WI38 (cell line): ENCODE measurements around the gene SLC25A23.

Experiments
- H3K4me3 ChIP-seq: 2 replicates; pipeline ENCODE4 v1.5.1; 2011; ENCODE audit warnings: low read depth, mild to moderate bottlenecking, control low read depth, low read length
- CTCF ChIP-seq: IDR thresholded peaks from 2 replicates; pipeline ENCODE4 v1.5.1; 2012; ENCODE audit warnings: low read depth, mild to moderate bottlenecking, control low read depth, low read length

SLC25A23 gene

GRCh38 chr19:6396305-6396704 lies 63.3 kb downstream of the SLC25A23 start:
- no peak for TF ChIP-seq CTCF
- no peak overlapping the region for H3K4me3 ChIP-seq

GRCh38 chr19:6394831-6395230 lies 64.8 kb downstream of the SLC25A23 start:
- no peak overlapping the region for H3K4me3 ChIP-seq
- no peak for TF ChIP-seq CTCF

- H3K4me3 ChIP-seq = peak overlapping the region; percentile 93
- no peak for TF ChIP-seq CTCF
Measured at GRCh38 chr19:6393983-6394412, 65.6 kb downstream of the SLC25A23 start.

GRCh38 chr19:6393074-6393982 lies 66.3 kb downstream of the SLC25A23 start, which contains the start of gene GTF2F1:
TSS of gene GTF2F1 (minus strand) at chr19:6393164. CDS start at chr19:6392995, 169 bp downstream.
- TF ChIP-seq CTCF = no peak
- peak within 1 kb of the TSS; percentile 93 for H3K4me3 ChIP-seq

- no peak for TF ChIP-seq CTCF
- peak overlapping the region; percentile 93 for H3K4me3 ChIP-seq
Measured at GRCh38 chr19:6392221-6393073, 67.1 kb downstream of the SLC25A23 start.
